HepG2 (cell line): ENCODE measurements around the gene NKPD1. TPM values are rescaled to one million over a fixed set of nuclear protein-coding genes. Genes with fewer than 3 reads are reported as not detected.

ENCODE experiments used
- HOXD1 ChIP-seq: sonication (generic); formaldehyde crosslinking; IDR thresholded peaks from 2 replicates; pipeline ENCODE4 v1.5.0; 2020; ENCODE audit warnings: missing genetic modification reagents
- MEIS1 ChIP-seq: sonication (generic); formaldehyde crosslinking; IDR thresholded peaks from 2 replicates; pipeline ENCODE4 v1.9.0; 2021; ENCODE audit warnings: mild to moderate bottlenecking, missing genetic modification reagents, moderate library complexity, borderline replicate concordance
- PAWR ChIP-seq: sonication (generic); formaldehyde crosslinking; IDR thresholded peaks from 2 replicates; pipeline ENCODE4 v1.4.0; 2020; ENCODE audit warnings: missing genetic modification reagents, mild to moderate bottlenecking, borderline replicate concordance
- PHF5A ChIP-seq: IDR thresholded peaks from one replicate; pipeline ENCODE4 v1.6.1; 2018; ENCODE audit warnings: low read depth, missing genetic modification reagents; ENCODE audit not compliant: unreplicated experiment
- PHF8 ChIP-seq: sonication (generic); formaldehyde crosslinking; IDR thresholded peaks from 2 replicates; pipeline ENCODE4 v1.5.0; 2020; ENCODE audit warnings: missing genetic modification reagents
- RFXANK ChIP-seq: IDR thresholded peaks from 2 replicates; pipeline ENCODE4 v1.6.1; 2016
- RXRB ChIP-seq: IDR thresholded peaks from 2 replicates; pipeline ENCODE4 v1.6.1; 2016; ENCODE audit warnings: borderline replicate concordance, missing genetic modification reagents, missing compliant biosample characterization
- WIZ ChIP-seq: sonication (generic); formaldehyde crosslinking; IDR thresholded peaks from 2 replicates; pipeline ENCODE4 v1.5.1; 2020; ENCODE audit warnings: mild to moderate bottlenecking, missing genetic modification reagents
- ZBTB3 ChIP-seq: sonication (generic); formaldehyde crosslinking; IDR thresholded peaks from 2 replicates; pipeline ENCODE4 v1.4.0; 2020; ENCODE audit warnings: low read depth, mild to moderate bottlenecking, moderate library complexity, missing genetic modification reagents, borderline replicate concordance
- ZNF431 ChIP-seq: sonication (generic); formaldehyde crosslinking; IDR thresholded peaks from 2 replicates; pipeline ENCODE4 v1.9.0; 2022; ENCODE audit warnings: missing genetic modification reagents, low read depth, mild to moderate bottlenecking, borderline replicate concordance
- ZNF451 ChIP-seq: sonication (generic); formaldehyde crosslinking; IDR thresholded peaks from 2 replicates; pipeline ENCODE4 v1.5.0; 2020; ENCODE audit warnings: mild to moderate bottlenecking, missing genetic modification reagents
- polyA plus RNA-seq, 8 experiments: library from polyadenylated mRNA; depleted of rRNA in 3 of 8; stranded (reverse) in 7 of 8; unstranded in 1 of 8; fragments of >200 nt; fragmentation: Illumina TruSeq in 4 of 8; extraction: Trizol in 4 of 8; gene quantifications; 2 replicates each; pipeline versions ENCODE4 v1.2.1 to v1.2.3, GENCODE V29; 2011 to 2016; ENCODE audit warnings: low read depth in 4 of 8, missing spikeins in 1 of 8, mixed read lengths in 1 of 8; ENCODE audit not compliant: insufficient read depth in 1 of 8
- total RNA-seq, 5 experiments: library from RNA; depleted of rRNA; stranded (reverse); fragments of >200 nt; fragmentation: Illumina TruSeq; extraction: Trizol; gene quantifications; 2 replicates each; pipeline ENCODE4 v1.2.3, GENCODE V29; 2016; ENCODE audit warnings: low read depth in 1 of 5
- TF ChIP-seq, protein P1 (sequence below): sonication (generic); formaldehyde crosslinking; IDR thresholded peaks from 2 replicates; pipeline ENCODE4 v1.4.0; 2020; ENCODE audit warnings: mild to moderate bottlenecking, missing genetic modification reagents
- TF ChIP-seq, protein P2 (sequence below): sonication (generic); formaldehyde crosslinking; IDR thresholded peaks from 2 replicates; pipeline ENCODE4 v1.5.1; 2020; ENCODE audit warnings: mild to moderate bottlenecking, missing genetic modification reagents, moderate library complexity
- TF ChIP-seq, protein P3 (sequence below): sonication (generic); formaldehyde crosslinking; IDR thresholded peaks from 2 replicates; pipeline ENCODE4 v1.4.0; 2020; ENCODE audit warnings: missing genetic modification reagents
- TF ChIP-seq, protein P4 (sequence below): sonication (generic); formaldehyde crosslinking; IDR thresholded peaks from 2 replicates; pipeline ENCODE4 v1.8.1; 2022; ENCODE audit warnings: low read depth, mild to moderate bottlenecking, missing genetic modification reagents

The NKPD1 gene
- total and polyA plus RNA-seq, 2 of the 13 experiments (the other 11 are each of a cell fraction or from before 2014, with no cell fraction given), result 0.03 TPM; not detected in 1

DNA sequence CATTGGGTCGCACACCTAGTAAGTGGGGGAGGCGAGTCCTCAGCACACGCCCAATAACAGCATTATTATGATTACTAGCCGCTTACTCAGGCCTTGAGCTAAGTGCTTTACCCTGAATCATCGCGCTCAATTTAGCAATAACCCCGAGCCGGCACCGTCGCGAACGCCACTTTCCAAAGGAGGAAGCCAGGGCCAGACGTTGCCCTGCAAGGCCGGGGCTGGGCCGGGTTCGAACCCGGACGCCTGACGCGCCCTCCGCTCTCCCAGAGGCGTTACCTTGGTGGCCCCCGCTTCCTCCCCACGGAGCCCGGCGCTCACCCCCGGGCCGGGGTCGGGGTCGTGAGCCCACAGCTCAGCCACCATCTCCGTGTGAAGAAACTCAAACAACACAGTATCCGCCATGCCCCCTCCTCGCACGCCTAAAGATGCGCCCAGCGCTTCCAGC, 17.1 kb upstream of the NKPD1 start, which contains the start of gene TRAPPC6A (continued):
- TF ChIP-seq, protein P1, sequence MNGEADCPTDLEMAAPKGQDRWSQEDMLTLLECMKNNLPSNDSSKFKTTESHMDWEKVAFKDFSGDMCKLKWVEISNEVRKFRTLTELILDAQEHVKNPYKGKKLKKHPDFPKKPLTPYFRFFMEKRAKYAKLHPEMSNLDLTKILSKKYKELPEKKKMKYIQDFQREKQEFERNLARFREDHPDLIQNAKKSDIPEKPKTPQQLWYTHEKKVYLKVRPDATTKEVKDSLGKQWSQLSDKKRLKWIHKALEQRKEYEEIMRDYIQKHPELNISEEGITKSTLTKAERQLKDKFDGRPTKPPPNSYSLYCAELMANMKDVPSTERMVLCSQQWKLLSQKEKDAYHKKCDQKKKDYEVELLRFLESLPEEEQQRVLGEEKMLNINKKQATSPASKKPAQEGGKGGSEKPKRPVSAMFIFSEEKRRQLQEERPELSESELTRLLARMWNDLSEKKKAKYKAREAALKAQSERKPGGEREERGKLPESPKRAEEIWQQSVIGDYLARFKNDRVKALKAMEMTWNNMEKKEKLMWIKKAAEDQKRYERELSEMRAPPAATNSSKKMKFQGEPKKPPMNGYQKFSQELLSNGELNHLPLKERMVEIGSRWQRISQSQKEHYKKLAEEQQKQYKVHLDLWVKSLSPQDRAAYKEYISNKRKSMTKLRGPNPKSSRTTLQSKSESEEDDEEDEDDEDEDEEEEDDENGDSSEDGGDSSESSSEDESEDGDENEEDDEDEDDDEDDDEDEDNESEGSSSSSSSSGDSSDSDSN, result peak; percentile 90
- no peak for TF ChIP-seq ZBTB3
- peak; percentile 82 for TF ChIP-seq PHF8
- no peak for TF ChIP-seq MEIS1 (CRISPR knock-in tag)
- TF ChIP-seq ZNF451 (CRISPR knock-in tag), result no peak
- TF ChIP-seq PAWR (CRISPR knock-in tag), result no peak
- TF ChIP-seq ZNF431 (CRISPR knock-in tag), result no peak
- TF ChIP-seq RXRB, result 0 out of 2 replicates have a peak, but pooled peaks have one; percentile 38
- no peak for TF ChIP-seq WIZ
- no peak for TF ChIP-seq PHF5A (CRISPR knock-in tag)
- TF ChIP-seq, protein P2, sequence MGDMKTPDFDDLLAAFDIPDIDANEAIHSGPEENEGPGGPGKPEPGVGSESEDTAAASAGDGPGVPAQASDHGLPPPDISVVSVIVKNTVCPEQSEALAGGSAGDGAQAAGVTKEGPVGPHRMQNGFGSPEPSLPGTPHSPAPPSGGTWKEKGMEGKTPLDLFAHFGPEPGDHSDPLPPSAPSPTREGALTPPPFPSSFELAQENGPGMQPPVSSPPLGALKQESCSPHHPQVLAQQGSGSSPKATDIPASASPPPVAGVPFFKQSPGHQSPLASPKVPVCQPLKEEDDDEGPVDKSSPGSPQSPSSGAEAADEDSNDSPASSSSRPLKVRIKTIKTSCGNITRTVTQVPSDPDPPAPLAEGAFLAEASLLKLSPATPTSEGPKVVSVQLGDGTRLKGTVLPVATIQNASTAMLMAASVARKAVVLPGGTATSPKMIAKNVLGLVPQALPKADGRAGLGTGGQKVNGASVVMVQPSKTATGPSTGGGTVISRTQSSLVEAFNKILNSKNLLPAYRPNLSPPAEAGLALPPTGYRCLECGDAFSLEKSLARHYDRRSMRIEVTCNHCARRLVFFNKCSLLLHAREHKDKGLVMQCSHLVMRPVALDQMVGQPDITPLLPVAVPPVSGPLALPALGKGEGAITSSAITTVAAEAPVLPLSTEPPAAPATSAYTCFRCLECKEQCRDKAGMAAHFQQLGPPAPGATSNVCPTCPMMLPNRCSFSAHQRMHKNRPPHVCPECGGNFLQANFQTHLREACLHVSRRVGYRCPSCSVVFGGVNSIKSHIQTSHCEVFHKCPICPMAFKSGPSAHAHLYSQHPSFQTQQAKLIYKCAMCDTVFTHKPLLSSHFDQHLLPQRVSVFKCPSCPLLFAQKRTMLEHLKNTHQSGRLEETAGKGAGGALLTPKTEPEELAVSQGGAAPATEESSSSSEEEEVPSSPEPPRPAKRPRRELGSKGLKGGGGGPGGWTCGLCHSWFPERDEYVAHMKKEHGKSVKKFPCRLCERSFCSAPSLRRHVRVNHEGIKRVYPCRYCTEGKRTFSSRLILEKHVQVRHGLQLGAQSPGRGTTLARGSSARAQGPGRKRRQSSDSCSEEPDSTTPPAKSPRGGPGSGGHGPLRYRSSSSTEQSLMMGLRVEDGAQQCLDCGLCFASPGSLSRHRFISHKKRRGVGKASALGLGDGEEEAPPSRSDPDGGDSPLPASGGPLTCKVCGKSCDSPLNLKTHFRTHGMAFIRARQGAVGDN (CRISPR knock-in tag), result peak; percentile 61
- TF ChIP-seq, protein P3, sequence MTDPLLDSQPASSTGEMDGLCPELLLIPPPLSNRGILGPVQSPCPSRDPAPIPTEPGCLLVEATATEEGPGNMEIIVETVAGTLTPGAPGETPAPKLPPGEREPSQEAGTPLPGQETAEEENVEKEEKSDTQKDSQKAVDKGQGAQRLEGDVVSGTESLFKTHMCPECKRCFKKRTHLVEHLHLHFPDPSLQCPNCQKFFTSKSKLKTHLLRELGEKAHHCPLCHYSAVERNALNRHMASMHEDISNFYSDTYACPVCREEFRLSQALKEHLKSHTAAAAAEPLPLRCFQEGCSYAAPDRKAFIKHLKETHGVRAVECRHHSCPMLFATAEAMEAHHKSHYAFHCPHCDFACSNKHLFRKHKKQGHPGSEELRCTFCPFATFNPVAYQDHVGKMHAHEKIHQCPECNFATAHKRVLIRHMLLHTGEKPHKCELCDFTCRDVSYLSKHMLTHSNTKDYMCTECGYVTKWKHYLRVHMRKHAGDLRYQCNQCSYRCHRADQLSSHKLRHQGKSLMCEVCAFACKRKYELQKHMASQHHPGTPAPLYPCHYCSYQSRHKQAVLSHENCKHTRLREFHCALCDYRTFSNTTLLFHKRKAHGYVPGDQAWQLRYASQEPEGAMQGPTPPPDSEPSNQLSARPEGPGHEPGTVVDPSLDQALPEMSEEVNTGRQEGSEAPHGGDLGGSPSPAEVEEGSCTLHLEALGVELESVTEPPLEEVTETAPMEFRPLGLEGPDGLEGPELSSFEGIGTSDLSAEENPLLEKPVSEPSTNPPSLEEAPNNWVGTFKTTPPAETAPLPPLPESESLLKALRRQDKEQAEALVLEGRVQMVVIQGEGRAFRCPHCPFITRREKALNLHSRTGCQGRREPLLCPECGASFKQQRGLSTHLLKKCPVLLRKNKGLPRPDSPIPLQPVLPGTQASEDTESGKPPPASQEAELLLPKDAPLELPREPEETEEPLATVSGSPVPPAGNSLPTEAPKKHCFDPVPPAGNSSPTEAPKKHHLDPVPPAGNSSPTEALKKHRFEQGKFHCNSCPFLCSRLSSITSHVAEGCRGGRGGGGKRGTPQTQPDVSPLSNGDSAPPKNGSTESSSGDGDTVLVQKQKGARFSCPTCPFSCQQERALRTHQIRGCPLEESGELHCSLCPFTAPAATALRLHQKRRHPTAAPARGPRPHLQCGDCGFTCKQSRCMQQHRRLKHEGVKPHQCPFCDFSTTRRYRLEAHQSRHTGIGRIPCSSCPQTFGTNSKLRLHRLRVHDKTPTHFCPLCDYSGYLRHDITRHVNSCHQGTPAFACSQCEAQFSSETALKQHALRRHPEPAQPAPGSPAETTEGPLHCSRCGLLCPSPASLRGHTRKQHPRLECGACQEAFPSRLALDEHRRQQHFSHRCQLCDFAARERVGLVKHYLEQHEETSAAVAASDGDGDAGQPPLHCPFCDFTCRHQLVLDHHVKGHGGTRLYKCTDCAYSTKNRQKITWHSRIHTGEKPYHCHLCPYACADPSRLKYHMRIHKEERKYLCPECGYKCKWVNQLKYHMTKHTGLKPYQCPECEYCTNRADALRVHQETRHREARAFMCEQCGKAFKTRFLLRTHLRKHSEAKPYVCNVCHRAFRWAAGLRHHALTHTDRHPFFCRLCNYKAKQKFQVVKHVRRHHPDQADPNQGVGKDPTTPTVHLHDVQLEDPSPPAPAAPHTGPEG, result no peak
- TF ChIP-seq RFXANK (CRISPR knock-in tag), result no peak
- TF ChIP-seq HOXD1 (CRISPR knock-in tag), result no peak
- TF ChIP-seq, protein P4, sequence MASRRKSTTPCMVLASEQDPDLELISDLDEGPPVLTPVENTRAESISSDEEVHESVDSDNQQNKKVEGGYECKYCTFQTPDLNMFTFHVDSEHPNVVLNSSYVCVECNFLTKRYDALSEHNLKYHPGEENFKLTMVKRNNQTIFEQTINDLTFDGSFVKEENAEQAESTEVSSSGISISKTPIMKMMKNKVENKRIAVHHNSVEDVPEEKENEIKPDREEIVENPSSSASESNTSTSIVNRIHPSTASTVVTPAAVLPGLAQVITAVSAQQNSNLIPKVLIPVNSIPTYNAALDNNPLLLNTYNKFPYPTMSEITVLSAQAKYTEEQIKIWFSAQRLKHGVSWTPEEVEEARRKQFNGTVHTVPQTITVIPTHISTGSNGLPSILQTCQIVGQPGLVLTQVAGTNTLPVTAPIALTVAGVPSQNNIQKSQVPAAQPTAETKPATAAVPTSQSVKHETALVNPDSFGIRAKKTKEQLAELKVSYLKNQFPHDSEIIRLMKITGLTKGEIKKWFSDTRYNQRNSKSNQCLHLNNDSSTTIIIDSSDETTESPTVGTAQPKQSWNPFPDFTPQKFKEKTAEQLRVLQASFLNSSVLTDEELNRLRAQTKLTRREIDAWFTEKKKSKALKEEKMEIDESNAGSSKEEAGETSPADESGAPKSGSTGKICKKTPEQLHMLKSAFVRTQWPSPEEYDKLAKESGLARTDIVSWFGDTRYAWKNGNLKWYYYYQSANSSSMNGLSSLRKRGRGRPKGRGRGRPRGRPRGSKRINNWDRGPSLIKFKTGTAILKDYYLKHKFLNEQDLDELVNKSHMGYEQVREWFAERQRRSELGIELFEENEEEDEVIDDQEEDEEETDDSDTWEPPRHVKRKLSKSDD, result peak; percentile 27; the same call in 1 of the 2 replicates
